ENCODE results near the gene RASGEF1C. TPM values are rescaled to one million over a fixed set of nuclear protein-coding genes. Genes with fewer than 3 reads are reported as not detected.

Gene RASGEF1C
- total RNA-seq, 1 donor from 2014 or later, result 0.27 TPM

GRCh38 chr5:180099733-180100611 lies 109.0 kb downstream of the RASGEF1C start:
- no peak for DNase-seq
- H3K4me1 ChIP-seq, result no peaks in the 10 kb centered on the region
- no peaks in the 10 kb centered on the region for H3K9me3 ChIP-seq (replicated peaks)
- peaks cover 66% of the 10 kb centered on the region for H3K27me3 ChIP-seq (ENCODE audit: low read depth)
- no peaks in the 10 kb centered on the region for H3K36me3 ChIP-seq
- TF ChIP-seq CTCF (IDR thresholded peaks at IDR 0.05; ENCODE audit: borderline replicate concordance), result no peak
- intact Hi-C loops (cut with micrococcal nuclease), result no loop called here
- H3K4me3 ChIP-seq, result no peak overlapping the region
- no peak overlapping the region for H3K27ac ChIP-seq (replicated peaks)

GRCh38 chr5:180098991-180099732 lies 109.8 kb downstream of the RASGEF1C start:
- no peaks in the 10 kb centered on the region for H3K4me1 ChIP-seq
- no peaks in the 10 kb centered on the region for H3K9me3 ChIP-seq (replicated peaks)
- intact Hi-C loops (cut with micrococcal nuclease), result no loop called here
- H3K36me3 ChIP-seq, result no peaks in the 10 kb centered on the region
- H3K4me3 ChIP-seq, result no peak overlapping the region
- no peak for TF ChIP-seq CTCF (IDR thresholded peaks at IDR 0.05; ENCODE audit: borderline replicate concordance)
- no peak for DNase-seq
- H3K27ac ChIP-seq (replicated peaks), result no peak overlapping the region
- peaks cover 59% of the 10 kb centered on the region for H3K27me3 ChIP-seq (ENCODE audit: low read depth)

GRCh38 chr5:180098526-180098925 lies 110.5 kb downstream of the RASGEF1C start:
- TF ChIP-seq CTCF (IDR thresholded peaks at IDR 0.05; ENCODE audit: borderline replicate concordance), result no peak
- intact Hi-C loops (cut with micrococcal nuclease), result no loop called here

GRCh38 chr5:180097926-180098325 lies 111.1 kb downstream of the RASGEF1C start:
- Histone ChIP-seq H3K36me3 (no peaks in the 10 kb centered on the region), H3K4me1 (no peaks in the 10 kb centered on the region), H3K9me3 (replicated peaks) (no peaks in the 10 kb centered on the region), H3K27me3 (ENCODE audit: low read depth) (peaks cover 57% of the 10 kb centered on the region), H3K27ac (replicated peaks) (no peak overlapping the region), H3K4me3 (no peak overlapping the region)
- intact Hi-C loops (cut with micrococcal nuclease), result no loop called here
- TF ChIP-seq CTCF (IDR thresholded peaks at IDR 0.05; ENCODE audit: borderline replicate concordance), result no peak
- no peak for DNase-seq

More at GRCh38 chr5:180098526-180098925, 110.5 kb downstream of the RASGEF1C start:
- H3K27me3 ChIP-seq (ENCODE audit: low read depth), result peaks cover 60% of the 10 kb centered on the region
- no peak overlapping the region for H3K4me3 ChIP-seq
- no peak for DNase-seq
- H3K27ac ChIP-seq (replicated peaks), result no peak overlapping the region
- no peaks in the 10 kb centered on the region for H3K4me1 ChIP-seq
- no peaks in the 10 kb centered on the region for H3K36me3 ChIP-seq
- H3K9me3 ChIP-seq (replicated peaks), result no peaks in the 10 kb centered on the region

GRCh38 chr5:180097163-180097894 lies 111.7 kb downstream of the RASGEF1C start:
- Histone ChIP-seq H3K9me3 (replicated peaks) (no peaks in the 10 kb centered on the region), H3K4me1 (no peaks in the 10 kb centered on the region), H3K27me3 (ENCODE audit: low read depth) (peaks cover 57% of the 10 kb centered on the region), H3K36me3 (no peaks in the 10 kb centered on the region), H3K27ac (replicated peaks) (no peak overlapping the region), H3K4me3 (no peak overlapping the region)
- no peak for DNase-seq
- no peak for TF ChIP-seq CTCF (IDR thresholded peaks at IDR 0.05; ENCODE audit: borderline replicate concordance)
- intact Hi-C loops (cut with micrococcal nuclease), result no loop called here

Data from left ventricle myocardium inferior (tissue), 1 donor.